PC-3 (cell line): ENCODE data around the gene EP400. TPM values are rescaled to one million over a fixed set of nuclear protein-coding genes. Genes with fewer than 3 reads are reported as not detected.

ENCODE experiments used
- ATAC-seq: fragments of 200-7000 bp; cut with Tn5 transposase; 2 replicates; pipeline ENCODE4 v1.9.1; 2020; ENCODE audit warnings: mild to moderate bottlenecking, moderate library complexity
- BruUV-seq: library from RNA; stranded (reverse); fragments of 400-500 nt; replicated peaks from 2 replicates; lab custom pipeline; 2021; lab: Mats Ljungman, UMichigan
- CTCF ChIA-PET: fragments of 300-600 bp; sonication (Branson Sonifier 250); formaldehyde crosslinking; loops from one replicate; lab custom pipeline; 2022; ENCODE audit warnings: antibody characterized with exemption; lab: Charles Lee
- POLR2A ChIA-PET: fragments of 300-600 bp; sonication (Branson Sonifier 250); formaldehyde crosslinking; loops from one replicate; lab custom pipeline; 2022; ENCODE audit warnings: antibody characterized with exemption; ENCODE audit not compliant: unreplicated experiment; lab: Charles Lee
- DNase-seq: peaks from one replicate; pipeline ENCODE4 v3.0.0-alpha.2; 2015
- H2AFZ ChIP-seq: fragments of 300-600 bp; sonication (generic); 2 replicates; pipeline ENCODE4 v1.6.0; 2016; ENCODE audit warnings: antibody characterized with exemption, low read length
- H3F3A ChIP-seq: fragments of 300-600 bp; sonication (generic); one replicate; pipeline ENCODE4 v1.6.0; 2017; ENCODE audit warnings: antibody characterized with exemption, low read length, control low read depth, mild to moderate bottlenecking; ENCODE audit not compliant: unreplicated experiment
- H3K27ac ChIP-seq: fragments of 300-600 bp; sonication (generic); 2 replicates; pipeline ENCODE4 v1.5.1; 2016; ENCODE audit warnings: mild to moderate bottlenecking, low read length
- H3K27me3 ChIP-seq: fragments of 300-600 bp; sonication (generic); 2 replicates; pipeline ENCODE4 v1.6.1; 2016; ENCODE audit warnings: low read length, mixed read lengths
- H3K36me3 ChIP-seq: fragments of 300-600 bp; sonication (generic); 2 replicates; pipeline ENCODE4 v1.6.1; 2016; ENCODE audit warnings: low read depth, mixed run types, low read length, mixed read lengths
- H3K4me1 ChIP-seq: fragments of 300-600 bp; sonication (generic); 2 replicates; pipeline ENCODE4 v1.5.1; 2016; ENCODE audit warnings: low read length; ENCODE audit not compliant: insufficient read depth
- H3K4me2 ChIP-seq: fragments of 300-600 bp; sonication (generic); 2 replicates; pipeline ENCODE4 v1.6.0; 2016; ENCODE audit warnings: low read length
- H3K4me3 ChIP-seq: fragments of 300-600 bp; sonication (generic); 2 replicates; pipeline ENCODE4 v1.5.1; 2016; ENCODE audit warnings: mild to moderate bottlenecking, low read length, mixed read lengths
- H3K79me2 ChIP-seq: fragments of 300-600 bp; sonication (generic); 2 replicates; pipeline ENCODE4 v1.6.1; 2017; ENCODE audit warnings: low read length, mixed read lengths
- H3K9ac ChIP-seq: fragments of 300-600 bp; sonication (generic); 2 replicates; pipeline ENCODE4 v1.6.0; 2016; ENCODE audit warnings: mild to moderate bottlenecking, low read length
- H3K9me2 ChIP-seq: fragments of 300-600 bp; sonication (generic); replicated peaks from 2 replicates; pipeline ENCODE4 v1.6.1; 2016; ENCODE audit warnings: mixed run types, low read length, mixed read lengths
- H3K9me3 ChIP-seq: fragments of 300-600 bp; sonication (generic); 2 replicates; pipeline ENCODE4 v1.6.1; 2016; ENCODE audit warnings: low read length, mixed read lengths
- H4K20me1 ChIP-seq: fragments of 300-600 bp; sonication (generic); 2 replicates; pipeline ENCODE4 v1.6.1; 2016; ENCODE audit warnings: low read length, mixed read lengths
- EZH2 ChIP-seq: fragments of 300-600 bp; sonication (generic); IDR thresholded peaks from one replicate; pipeline ENCODE4 v1.6.1; 2017; ENCODE audit warnings: antibody characterized with exemption, mild to moderate bottlenecking, low read length; ENCODE audit not compliant: unreplicated experiment
- EZH2phosphoT487 ChIP-seq: fragments of 300-600 bp; sonication (generic); IDR thresholded peaks from 2 replicates; pipeline ENCODE4 v1.6.1; 2018; ENCODE audit warnings: mild to moderate bottlenecking, antibody characterized with exemption, low read length, borderline replicate concordance
- intact Hi-C: fragments of 100-400 bp; cut with micrococcal nuclease; formaldehyde crosslinking; loops from 2 replicates; pipeline ENCODE4 v1.9.0; 2023
- total RNA-seq: library from RNA; depleted of rRNA; stranded (reverse); fragments of >200 nt; gene quantifications from 2 replicates; pipeline ENCODE4 v1.2.3, GENCODE V29; 2014
- TF ChIP-seq, protein P1 (sequence below): fragments of 300-600 bp; sonication (generic); conservative IDR thresholded peaks from 2 replicates; pipeline ENCODE4 v1.5.1; 2017; ENCODE audit warnings: antibody characterized with exemption, low read depth, mild to moderate bottlenecking, low read length

Gene EP400
- total RNA-seq, 1 experiment from 2014 or later, result 20.2 TPM

DNA sequence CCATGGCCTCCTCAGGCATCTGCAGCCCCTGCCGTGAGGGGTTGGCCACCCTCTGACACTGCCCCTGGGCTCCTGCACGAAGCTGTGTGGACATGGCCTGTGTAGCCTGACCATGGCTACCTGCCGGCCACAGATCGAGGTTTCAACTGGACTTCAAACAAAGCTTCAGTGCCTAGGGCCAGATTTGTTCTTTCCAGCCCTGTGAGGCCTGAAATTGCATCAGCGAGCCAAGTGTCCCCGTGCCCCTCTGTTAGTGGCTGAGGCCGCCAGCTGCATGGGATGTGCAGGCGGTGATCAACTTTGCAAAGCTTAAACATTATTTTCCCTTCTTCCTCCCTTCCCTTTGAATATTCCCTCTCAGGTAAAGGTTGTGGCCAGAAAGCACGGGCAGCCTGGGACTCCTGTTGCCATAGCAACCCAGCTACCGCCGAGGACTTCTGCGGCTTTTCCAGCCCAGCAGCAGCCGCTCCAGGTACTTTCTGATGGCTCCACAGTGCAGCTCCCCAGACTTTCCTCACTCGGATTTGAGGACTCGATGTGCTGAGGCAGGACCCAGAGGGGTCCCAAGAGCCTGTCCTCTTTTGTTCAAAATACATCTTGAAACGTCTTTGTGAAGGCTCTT, 158.6 kb downstream of the EP400 start:
- ChIA-PET POLR2A (no interaction called here), CTCF (no interaction called here)
- Histone ChIP-seq H3K27ac (no peak overlapping the region), H3K79me2 (peaks cover 16% of the 10 kb centered on the region), H3K27me3 (no peaks in the 10 kb centered on the region), H3K36me3 (peaks cover 24% of the 10 kb centered on the region; the same call in 1 of the 2 replicates), H2AFZ (no peak overlapping the region), H3K4me1 (peaks cover 20% of the 10 kb centered on the region), H3K9me3 (no peaks in the 10 kb centered on the region), H3K9ac (no peak overlapping the region), H3F3A (peaks cover 7% of the 10 kb centered on the region), H4K20me1 (peaks cover 5% of the 10 kb centered on the region; the same call in 1 of the 2 replicates), H3K9me2 (no peaks in the 10 kb centered on the region), H3K4me2 (no peak overlapping the region), H3K4me3 (no peak overlapping the region)
- intact Hi-C loops, result no loop called here
- BruUV-seq, result no TSS peak
- TF ChIP-seq, protein P1, sequence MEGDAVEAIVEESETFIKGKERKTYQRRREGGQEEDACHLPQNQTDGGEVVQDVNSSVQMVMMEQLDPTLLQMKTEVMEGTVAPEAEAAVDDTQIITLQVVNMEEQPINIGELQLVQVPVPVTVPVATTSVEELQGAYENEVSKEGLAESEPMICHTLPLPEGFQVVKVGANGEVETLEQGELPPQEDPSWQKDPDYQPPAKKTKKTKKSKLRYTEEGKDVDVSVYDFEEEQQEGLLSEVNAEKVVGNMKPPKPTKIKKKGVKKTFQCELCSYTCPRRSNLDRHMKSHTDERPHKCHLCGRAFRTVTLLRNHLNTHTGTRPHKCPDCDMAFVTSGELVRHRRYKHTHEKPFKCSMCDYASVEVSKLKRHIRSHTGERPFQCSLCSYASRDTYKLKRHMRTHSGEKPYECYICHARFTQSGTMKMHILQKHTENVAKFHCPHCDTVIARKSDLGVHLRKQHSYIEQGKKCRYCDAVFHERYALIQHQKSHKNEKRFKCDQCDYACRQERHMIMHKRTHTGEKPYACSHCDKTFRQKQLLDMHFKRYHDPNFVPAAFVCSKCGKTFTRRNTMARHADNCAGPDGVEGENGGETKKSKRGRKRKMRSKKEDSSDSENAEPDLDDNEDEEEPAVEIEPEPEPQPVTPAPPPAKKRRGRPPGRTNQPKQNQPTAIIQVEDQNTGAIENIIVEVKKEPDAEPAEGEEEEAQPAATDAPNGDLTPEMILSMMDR, result no peak
- DNase-seq, result no peak
- ATAC-seq, result no peak

DNA sequence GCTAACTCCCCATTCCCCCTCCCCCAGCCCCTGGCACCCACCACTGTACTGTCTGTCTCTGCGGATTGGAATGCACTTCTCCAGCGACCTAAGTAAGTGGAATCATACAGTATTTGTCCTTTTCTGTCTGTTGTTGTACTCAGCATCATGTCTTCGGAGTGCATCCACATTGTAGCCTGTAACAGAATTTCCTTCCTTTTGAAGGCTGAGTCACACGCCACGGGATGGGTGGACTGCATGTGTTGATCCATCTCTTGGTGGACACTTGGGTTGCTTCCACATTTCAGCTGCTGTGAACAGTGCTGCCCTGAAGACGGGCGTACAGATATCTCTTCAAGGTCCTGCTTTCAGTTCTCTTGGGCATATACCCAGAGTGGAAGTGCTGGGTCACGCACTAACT, 160.0 kb downstream of the EP400 start:
- Histone ChIP-seq H3K4me1 (peaks cover 20% of the 10 kb centered on the region), H3K79me2 (peaks cover 16% of the 10 kb centered on the region), H3K9me3 (no peaks in the 10 kb centered on the region), H3K27ac (no peak overlapping the region), H3K9ac (no peak overlapping the region), H3F3A (peaks cover 7% of the 10 kb centered on the region), H3K9me2 (no peaks in the 10 kb centered on the region), H3K36me3 (peaks cover 25% of the 10 kb centered on the region; the same call in 1 of the 2 replicates), H3K4me2 (no peak overlapping the region), H3K4me3 (no peak overlapping the region), H2AFZ (no peak overlapping the region), H4K20me1 (peaks cover 5% of the 10 kb centered on the region; the same call in 1 of the 2 replicates), H3K27me3 (no peaks in the 10 kb centered on the region)
- intact Hi-C loops, result no loop called here
- ATAC-seq (no peak), DNase-seq (no peak)
- TF ChIP-seq, protein P1, result no peak
- TF ChIP-seq EZH2phosphoT487, result no peak
- TF ChIP-seq EZH2, result no peak
- CTCF ChIA-PET, result no interaction called here
- no TSS peak for BruUV-seq
- POLR2A ChIA-PET, result no interaction called here

DNA sequence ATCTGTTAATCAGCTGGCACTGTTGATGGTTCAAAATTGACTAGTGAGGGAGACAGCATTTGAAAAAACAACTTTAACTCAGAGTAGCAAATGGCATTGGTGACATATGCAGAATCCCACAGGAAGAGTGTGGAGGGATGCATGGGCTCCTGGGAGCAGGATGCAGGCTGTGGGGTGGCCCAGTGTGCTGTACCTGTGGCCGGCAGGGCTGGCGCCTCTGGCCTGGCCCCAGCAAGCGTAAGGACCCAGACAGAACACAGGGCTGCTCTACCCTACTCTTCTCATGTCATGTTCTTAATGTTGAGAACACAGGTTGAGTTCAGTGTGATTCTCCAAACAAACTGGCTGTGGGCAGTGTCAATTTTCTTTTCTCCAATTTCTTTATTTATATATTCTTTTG, 160.9 kb downstream of the EP400 start:
- BruUV-seq, result no TSS peak
- CTCF ChIA-PET, result no interaction called here
- ATAC-seq (no peak), DNase-seq (no peak)
- peaks cover 18% of the 10 kb centered on the region; the same call in 1 of the 2 replicates for H3K36me3 ChIP-seq
- no peak overlapping the region for H3K4me3 ChIP-seq
- intact Hi-C loops, result no loop called here
- no peak overlapping the region for H3K27ac ChIP-seq
- POLR2A ChIA-PET, result no interaction called here
- H3K79me2 ChIP-seq, result peaks cover 10% of the 10 kb centered on the region
- H2AFZ ChIP-seq, result no peak overlapping the region
- no peaks in the 10 kb centered on the region for H3K9me3 ChIP-seq
- no peak overlapping the region for H3K4me2 ChIP-seq
- no peak for TF ChIP-seq EZH2phosphoT487
- TF ChIP-seq EZH2, result no peak
- TF ChIP-seq, protein P1, result no peak
- H3K27me3 ChIP-seq, result no peaks in the 10 kb centered on the region
- H3K9ac ChIP-seq, result no peak overlapping the region
- H3K4me1 ChIP-seq, result peaks cover 20% of the 10 kb centered on the region
- H4K20me1 ChIP-seq, result peaks cover 5% of the 10 kb centered on the region; the same call in 1 of the 2 replicates
- H3K9me2 ChIP-seq, result no peaks in the 10 kb centered on the region
- H3F3A ChIP-seq, result peaks cover 7% of the 10 kb centered on the region
